Measurements from ENCODE around the gene ATOH8. TPM values are rescaled to one million over a fixed set of nuclear protein-coding genes. Genes with fewer than 3 reads are reported as not detected.

ATOH8 gene
- total RNA-seq, 1 experiment from 2014 or later = 0.20 TPM

DNA sequence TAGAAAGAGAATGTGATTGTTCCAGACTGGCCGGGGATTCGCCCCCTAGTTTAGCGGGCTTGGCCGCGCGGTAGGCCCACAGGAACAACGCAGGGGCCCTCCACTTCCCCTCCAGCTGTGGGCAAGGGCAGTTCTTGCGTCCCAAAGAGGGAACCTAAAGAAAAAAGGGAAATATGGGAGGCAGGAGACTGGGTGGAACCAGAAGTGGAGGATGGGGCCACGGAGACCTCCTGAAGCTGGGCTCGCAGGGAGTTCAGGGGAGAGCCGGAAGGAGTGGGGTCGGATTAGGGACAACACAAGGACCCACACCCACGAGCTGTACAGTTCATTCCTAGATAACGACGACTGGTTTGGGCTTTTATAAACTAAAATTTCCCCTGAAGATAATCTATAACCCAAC, 41.5 kb upstream of the ATOH8 start:
- H4K8ac ChIP-seq (replicated peaks; ENCODE audit: insufficient read length, low read depth, low read length) = no peak overlapping the region
- H3K4me2 ChIP-seq (ENCODE audit: insufficient read depth, insufficient read length, low read length) = no peak overlapping the region
- no peak overlapping the region for H3K14ac ChIP-seq (ENCODE audit: insufficient read depth, low read length)
- H4K20me1 ChIP-seq (ENCODE audit: control insufficient read depth, insufficient read depth, insufficient read length) = no peaks in the 10 kb centered on the region
- no peak overlapping the region for H2AK5ac ChIP-seq (ENCODE audit: insufficient read length, low read length)
- no peak overlapping the region for H2BK5ac ChIP-seq (ENCODE audit: insufficient read length, low read length)
- no peak overlapping the region for H2BK20ac ChIP-seq (ENCODE audit: low read depth, low read length, poor library complexity, severe bottlenecking)
- no peak for DNase-seq
- H3K4me1 Mint-ChIP-seq = peaks cover 2 to 7% of the 10 kb centered on the region in 2 experiments
- H3K27ac ChIP-seq (ENCODE audit: insufficient read length, low read depth, low read length) = no peak overlapping the region
- TF ChIP-seq, protein P1, sequence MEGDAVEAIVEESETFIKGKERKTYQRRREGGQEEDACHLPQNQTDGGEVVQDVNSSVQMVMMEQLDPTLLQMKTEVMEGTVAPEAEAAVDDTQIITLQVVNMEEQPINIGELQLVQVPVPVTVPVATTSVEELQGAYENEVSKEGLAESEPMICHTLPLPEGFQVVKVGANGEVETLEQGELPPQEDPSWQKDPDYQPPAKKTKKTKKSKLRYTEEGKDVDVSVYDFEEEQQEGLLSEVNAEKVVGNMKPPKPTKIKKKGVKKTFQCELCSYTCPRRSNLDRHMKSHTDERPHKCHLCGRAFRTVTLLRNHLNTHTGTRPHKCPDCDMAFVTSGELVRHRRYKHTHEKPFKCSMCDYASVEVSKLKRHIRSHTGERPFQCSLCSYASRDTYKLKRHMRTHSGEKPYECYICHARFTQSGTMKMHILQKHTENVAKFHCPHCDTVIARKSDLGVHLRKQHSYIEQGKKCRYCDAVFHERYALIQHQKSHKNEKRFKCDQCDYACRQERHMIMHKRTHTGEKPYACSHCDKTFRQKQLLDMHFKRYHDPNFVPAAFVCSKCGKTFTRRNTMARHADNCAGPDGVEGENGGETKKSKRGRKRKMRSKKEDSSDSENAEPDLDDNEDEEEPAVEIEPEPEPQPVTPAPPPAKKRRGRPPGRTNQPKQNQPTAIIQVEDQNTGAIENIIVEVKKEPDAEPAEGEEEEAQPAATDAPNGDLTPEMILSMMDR (conservative IDR thresholded peaks at IDR 0.05) = no peak
- H3K79me1 ChIP-seq (ENCODE audit: insufficient read depth, low read depth, low read length, poor library complexity, severe bottlenecking) = no peaks in the 10 kb centered on the region
- no peak overlapping the region for H3K18ac ChIP-seq (ENCODE audit: insufficient read length, low read depth, low read length)
- H3K79me2 ChIP-seq (ENCODE audit: insufficient read depth, low read length) = no peaks in the 10 kb centered on the region
- no peak overlapping the region for H2BK12ac ChIP-seq (ENCODE audit: insufficient read length, low read depth, low read length)
- no peaks in the 10 kb centered on the region for H3K23me2 ChIP-seq (ENCODE audit: insufficient read length, low read depth, low read length, poor library complexity, severe bottlenecking)
- H3K27me3 Mint-ChIP-seq (ENCODE audit: low read depth) = peaks cover 23% of the 10 kb centered on the region
- no peaks in the 10 kb centered on the region for H3K4me1 ChIP-seq (ENCODE audit: insufficient read depth, low read length)
- no peak overlapping the region for H2AFZ ChIP-seq (ENCODE audit: low read length)
- no CpG with 5 or more reads among the region's 15 CpGs for WGBS (ENCODE audit: extremely low coverage, insufficient read length, low lambda C conversion rate)
- no peak overlapping the region for H3K9ac ChIP-seq (ENCODE audit: extremely low read depth, insufficient read length, low read length)
- H3K9me3 Mint-ChIP-seq = no peaks in the 10 kb centered on the region; a peak in 1 of 5 replicates
- H2BK120ac ChIP-seq (ENCODE audit: low read depth, low read length, poor library complexity, severe bottlenecking) = no peak overlapping the region
- no peak overlapping the region for H3T11ph ChIP-seq (ENCODE audit: low read length)
- H3K4ac ChIP-seq (ENCODE audit: low read depth, low read length) = no peak overlapping the region
- H4K91ac ChIP-seq (ENCODE audit: insufficient read length, low read depth, low read length) = no peak overlapping the region
- peaks cover 3% of the 10 kb centered on the region; the same call in 1 of the 2 replicates for H3K27me3 ChIP-seq (ENCODE audit: insufficient read depth, low read length)
- H2BK15ac ChIP-seq (ENCODE audit: low read depth, low read length) = no peak overlapping the region
- no peak overlapping the region for H4K5ac ChIP-seq (ENCODE audit: insufficient read length, low read depth, low read length)
- no peaks in the 10 kb centered on the region for H3K36me3 Mint-ChIP-seq (ENCODE audit: insufficient read depth in 1 of 3, low read depth in 3 of 3)
- no peaks in the 10 kb centered on the region for H3K9me3 ChIP-seq (ENCODE audit: control insufficient read depth, low read depth, low read length)
- no peak overlapping the region for H3K4me3 Mint-ChIP-seq
- H3K23ac ChIP-seq (ENCODE audit: insufficient read length, low read depth, low read length) = no peak overlapping the region
- no peak overlapping the region for H3K56ac ChIP-seq (ENCODE audit: insufficient read length, low read depth, low read length)
- H3K27ac Mint-ChIP-seq = no peak overlapping the region
